GM12891 (cell line): ENCODE data around the gene PLPP3.

Experiments used
- POLR2AphosphoS5 ChIP-seq: IDR thresholded peaks from 2 replicates; pipeline ENCODE4 v1.6.1; 2011; ENCODE audit warnings: low read depth, low read length, control low read depth
- SPI1 ChIP-seq: IDR thresholded peaks from 2 replicates; pipeline ENCODE4 v1.6.1; 2011; ENCODE audit warnings: low read depth, low read length, control low read depth
- TAF1 ChIP-seq: IDR thresholded peaks from 2 replicates; pipeline ENCODE4 v1.6.1; 2011; ENCODE audit warnings: low read depth, low read length, control low read depth

GRCh38 chr1:56533197-56533596, 46.2 kb downstream of the PLPP3 start:
- TF ChIP-seq POLR2AphosphoS5 (no peak), TAF1 (no peak), SPI1 (no peak)
